HG02678 (cell line): ENCODE measurements around the gene TLDC2.
"Not testable (repeated sequence)": the region's sequence is repeated elsewhere in the genome, so short reads cannot be mapped to it uniquely, and the experiment has no call there.

Experiments
- ATAC-seq: cut with Tn5 transposase; IDR thresholded peaks from one replicate; pipeline ENCODE4 v1.9.1; 2021; ENCODE audit warnings: mild to moderate bottlenecking, moderate library complexity; ENCODE audit not compliant: unreplicated experiment

TLDC2 gene

GRCh38 chr20:36866681-36867495 is 9.1 kb upstream of the TLDC2 start:
- no peak for ATAC-seq

- no peak for ATAC-seq
These were observed 4.0 kb upstream of the TLDC2 start for GRCh38 chr20:36871640-36872570.

GRCh38 chr20:36872852-36873251 is 3.1 kb upstream of the TLDC2 start:
- ATAC-seq: no peak

GRCh38 chr20:36873498-36874189 is 2.3 kb upstream of the TLDC2 start:
- no peak for ATAC-seq

- ATAC-seq: not testable (repeated sequence)
These were observed 845 bp upstream of the TLDC2 start for GRCh38 chr20:36875093-36875492.

- no peak for ATAC-seq
These were observed 515 bp downstream of the TLDC2 start for GRCh38 chr20:36876473-36876833.

- no peak for ATAC-seq
These were observed 3.0 kb downstream of the TLDC2 start for GRCh38 chr20:36878941-36879340.

GRCh38 chr20:36880741-36881250 is 4.9 kb downstream of the TLDC2 start:
- no peak for ATAC-seq

GRCh38 chr20:36881331-36881730 is 5.4 kb downstream of the TLDC2 start:
- no peak for ATAC-seq

- ATAC-seq: no peak
These were observed 6.0 kb downstream of the TLDC2 start for GRCh38 chr20:36881888-36882287.

- ATAC-seq: no peak
These were observed 8.1 kb downstream of the TLDC2 start for GRCh38 chr20:36883977-36884535.

GRCh38 chr20:36885356-36885755 is 9.4 kb downstream of the TLDC2 start:
- ATAC-seq: no peak

GRCh38 chr20:36886859-36887751 is 11.2 kb downstream of the TLDC2 start:
- no peak for ATAC-seq

GRCh38 chr20:36887752-36888090 is 11.8 kb downstream of the TLDC2 start:
- no peak for ATAC-seq

GRCh38 chr20:36888880-36889516 is 13.1 kb downstream of the TLDC2 start:
- no peak for ATAC-seq

GRCh38 chr20:36890586-36890985 is 14.6 kb downstream of the TLDC2 start:
- ATAC-seq: no peak

GRCh38 chr20:36891211-36891610 is 15.3 kb downstream of the TLDC2 start:
- no peak for ATAC-seq

- ATAC-seq: no peak
These were observed 17.9 kb downstream of the TLDC2 start for GRCh38 chr20:36893801-36894200.

GRCh38 chr20:36895036-36895435 is 19.1 kb downstream of the TLDC2 start:
- ATAC-seq: no peak
